Stimulated activated CD4-positive, alpha-beta T cell treated with anti-CD3 and anti-CD28 coated beads, TNF-alpha, amount 100 ng/mL, for 48 hours (primary cell): Measurements from ENCODE around the gene DOP1B.
"Not testable (repeated sequence)": the region's sequence is repeated elsewhere in the genome, so short reads cannot be mapped to it uniquely, and the experiment has no call there.

ENCODE experiments used
- DNase-seq, 3 donors: peaks; one replicate each; pipeline ENCODE4 v3.0.0-alpha.2; 2020; ENCODE audit warnings: low read depth in 3 of 3

DOP1B gene, protein sequence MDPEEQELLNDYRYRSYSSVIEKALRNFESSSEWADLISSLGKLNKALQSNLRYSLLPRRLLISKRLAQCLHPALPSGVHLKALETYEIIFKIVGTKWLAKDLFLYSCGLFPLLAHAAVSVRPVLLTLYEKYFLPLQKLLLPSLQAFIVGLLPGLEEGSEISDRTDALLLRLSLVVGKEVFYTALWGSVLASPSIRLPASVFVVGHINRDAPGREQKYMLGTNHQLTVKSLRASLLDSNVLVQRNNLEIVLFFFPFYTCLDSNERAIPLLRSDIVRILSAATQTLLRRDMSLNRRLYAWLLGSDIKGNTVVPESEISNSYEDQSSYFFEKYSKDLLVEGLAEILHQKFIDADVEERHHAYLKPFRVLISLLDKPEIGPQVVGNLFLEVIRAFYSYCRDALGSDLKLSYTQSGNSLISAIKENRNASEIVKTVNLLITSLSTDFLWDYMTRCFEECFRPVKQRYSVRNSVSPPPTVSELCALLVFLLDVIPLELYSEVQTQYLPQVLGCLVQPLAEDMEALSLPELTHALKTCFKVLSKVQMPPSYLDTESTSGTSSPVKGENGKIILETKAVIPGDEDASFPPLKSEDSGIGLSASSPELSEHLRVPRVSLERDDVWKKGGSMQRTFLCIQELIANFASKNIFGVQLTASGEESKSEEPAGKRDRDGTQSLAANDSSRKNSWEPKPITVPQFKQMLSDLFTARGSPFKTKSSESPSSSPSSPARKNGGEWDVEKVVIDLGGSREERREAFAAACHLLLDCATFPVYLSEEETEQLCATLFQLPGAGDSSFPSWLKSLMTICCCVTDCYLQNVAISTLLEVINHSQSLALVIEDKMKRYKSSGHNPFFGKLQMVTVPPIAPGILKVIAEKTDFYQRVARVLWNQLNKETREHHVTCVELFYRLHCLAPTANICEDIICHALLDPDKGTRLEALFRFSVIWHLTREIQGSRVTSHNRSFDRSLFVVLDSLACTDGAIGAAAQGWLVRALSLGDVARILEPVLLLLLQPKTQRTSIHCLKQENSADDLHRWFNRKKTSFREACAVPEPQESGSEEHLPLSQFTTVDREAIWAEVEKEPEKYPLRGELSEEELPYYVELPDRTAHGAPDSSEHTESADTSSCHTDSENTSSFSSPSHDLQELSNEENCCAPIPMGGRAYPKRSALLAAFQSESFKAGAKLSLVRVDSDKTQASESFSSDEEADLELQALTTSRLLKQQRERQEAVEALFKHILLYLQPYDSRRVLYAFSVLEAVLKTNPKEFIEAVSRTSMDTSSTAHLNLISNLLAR (N-terminal part only)

DNA sequence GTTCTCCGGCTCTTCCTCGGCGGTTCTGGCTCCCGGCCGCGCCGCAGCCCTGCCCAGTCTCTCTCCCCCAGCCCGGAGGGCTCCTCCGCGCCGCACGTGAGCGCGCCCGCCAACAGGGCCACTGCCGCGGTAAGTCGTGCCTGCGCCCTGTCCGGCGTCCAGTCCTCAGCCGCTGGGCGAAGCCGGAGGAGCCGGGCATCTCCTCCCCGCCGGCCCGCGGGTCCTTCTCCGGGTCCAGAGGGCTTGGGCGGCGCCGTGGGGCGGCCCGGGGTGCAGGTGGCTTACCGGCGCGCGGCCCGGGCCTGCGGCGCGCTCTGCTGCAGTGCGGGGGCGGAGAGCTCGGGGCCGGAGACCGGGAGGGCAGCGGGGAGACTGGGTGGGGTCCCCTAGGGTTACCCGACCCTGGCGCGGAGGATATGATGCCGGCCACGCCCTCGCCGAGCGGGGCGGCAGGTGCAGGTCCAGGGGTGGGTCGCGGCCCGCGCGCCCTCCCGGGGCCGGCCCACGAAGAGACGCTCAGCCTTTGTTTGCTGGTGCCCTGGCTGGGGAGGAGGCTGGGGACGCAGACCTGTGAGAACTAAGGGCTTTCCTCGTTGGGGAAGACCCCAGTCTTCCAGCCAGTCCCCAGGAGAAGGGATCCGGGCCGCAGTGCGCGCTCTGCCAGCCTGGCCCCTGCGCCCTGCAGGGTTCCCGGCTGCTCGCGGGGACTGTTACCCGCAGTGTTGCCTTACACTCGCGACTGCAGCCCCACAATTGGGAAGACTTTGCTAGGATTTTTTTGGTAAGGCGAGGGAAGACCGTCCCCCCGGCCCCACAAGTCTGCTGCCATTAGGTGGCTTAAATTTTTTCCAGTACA lies at the start of gene DOP1B:
DOP1B (plus strand) TSS at position 10 of the 856 bp plus-strand sequence. CDS start 7,910 bp downstream, outside the sequence.
- peak in 1 of 3 donors; percentile 40 for DNase-seq

DNA sequence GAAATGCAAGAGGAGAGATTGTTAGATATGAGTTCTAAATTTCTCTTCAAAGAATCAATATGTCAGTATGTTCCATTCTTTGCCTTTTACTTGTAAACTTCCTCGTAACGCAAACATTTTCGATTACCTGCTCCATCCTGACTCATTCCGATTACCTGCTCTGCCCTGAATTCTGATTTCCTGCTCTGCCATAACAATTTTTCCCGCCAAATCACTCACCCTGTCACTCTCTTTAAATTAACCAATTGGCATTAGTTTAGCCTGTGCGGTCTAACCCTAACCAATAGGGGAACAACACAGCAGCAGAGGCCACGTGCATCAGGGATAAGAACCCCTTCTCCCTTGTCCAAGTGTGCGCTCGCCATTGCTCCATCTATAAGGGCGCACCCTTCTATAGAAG lies 46.8 kb upstream of the DOP1B start:
- DNase-seq = no peak

DNA sequence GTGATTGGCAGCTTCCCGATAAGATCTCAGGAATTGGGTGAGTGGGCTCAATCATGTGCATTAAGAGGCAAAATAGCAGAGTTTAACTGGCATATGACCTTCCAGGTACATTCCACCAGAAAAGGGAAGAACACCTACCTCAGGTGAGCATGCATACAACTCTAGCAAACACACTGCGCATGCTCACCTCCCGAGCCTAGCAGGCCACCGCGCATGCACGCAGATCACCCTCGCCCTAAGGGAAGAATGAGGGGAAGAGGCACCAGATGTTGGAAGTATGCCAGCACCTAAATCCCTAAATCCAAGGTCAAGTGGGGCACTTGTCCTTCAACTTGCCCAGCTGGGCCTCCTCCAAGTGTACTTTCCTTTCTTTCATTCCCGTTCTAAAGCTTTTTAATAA lies 45.4 kb upstream of the DOP1B start:
- DNase-seq = no peak

DNA sequence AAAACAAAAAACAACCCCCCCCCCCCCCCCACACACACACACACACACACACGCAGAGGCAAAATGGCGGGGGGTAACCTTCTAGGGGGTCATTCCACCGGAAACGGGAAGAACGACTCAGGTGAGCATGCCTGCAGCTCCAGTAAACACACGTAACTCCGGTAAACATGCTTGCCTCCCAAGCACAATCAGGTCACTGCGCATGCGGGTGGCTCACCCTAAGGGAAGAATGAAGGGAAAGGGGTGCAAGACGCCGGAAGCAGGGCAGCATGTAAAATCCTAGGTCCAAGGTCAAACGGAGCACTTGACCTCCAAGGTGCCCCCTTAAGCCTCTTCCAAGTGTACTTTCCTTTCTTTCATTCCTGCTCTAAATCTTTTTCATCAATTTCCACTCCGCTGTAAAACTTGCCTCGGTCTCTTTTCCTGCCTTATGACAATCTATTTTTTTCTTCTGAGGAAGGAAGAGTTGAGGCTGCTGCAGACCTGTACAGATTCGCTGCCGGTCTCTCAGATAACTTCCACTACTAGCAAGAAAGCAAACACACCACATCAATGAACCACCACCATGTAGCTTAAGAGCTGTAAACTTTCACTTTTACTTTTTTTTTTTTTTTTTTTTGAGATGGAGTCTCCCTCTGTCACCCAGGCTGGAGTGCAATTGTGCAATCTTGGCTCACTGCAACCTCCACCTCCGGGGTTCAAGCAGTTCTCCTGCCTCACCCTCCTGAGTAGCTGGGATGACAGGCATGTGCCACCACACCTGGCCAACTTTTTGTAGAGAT lies 42.8 kb upstream of the DOP1B start:
- no peak for DNase-seq

DNA sequence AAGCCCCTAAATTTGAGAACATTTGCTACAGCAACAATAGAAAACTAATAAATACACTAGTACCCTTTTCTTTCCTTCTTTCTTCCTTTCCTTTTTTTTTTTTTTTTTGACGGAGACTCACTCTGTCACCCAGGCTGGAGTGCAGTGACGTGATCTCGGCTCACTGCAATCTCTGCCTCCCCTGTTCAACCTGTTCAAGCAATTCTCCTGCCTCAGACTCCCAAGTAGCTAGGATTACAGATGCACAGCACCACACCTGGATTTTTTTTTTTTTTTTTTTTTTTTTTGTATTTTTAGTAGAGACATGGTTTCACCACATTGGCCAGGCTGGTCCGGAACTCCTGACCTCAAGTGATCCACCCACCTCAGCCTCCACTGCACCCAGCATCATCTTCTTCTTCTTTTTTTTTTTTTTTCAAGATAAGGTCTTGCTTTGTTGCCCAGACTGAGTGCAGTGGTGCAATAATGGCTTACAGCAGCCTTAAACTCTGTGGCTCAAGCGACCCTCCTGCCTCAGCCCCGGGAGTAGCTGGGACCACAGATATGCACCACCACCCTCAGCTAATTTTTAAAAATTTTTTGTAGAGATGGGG lies 41.4 kb upstream of the DOP1B start:
- DNase-seq = no peak

DNA sequence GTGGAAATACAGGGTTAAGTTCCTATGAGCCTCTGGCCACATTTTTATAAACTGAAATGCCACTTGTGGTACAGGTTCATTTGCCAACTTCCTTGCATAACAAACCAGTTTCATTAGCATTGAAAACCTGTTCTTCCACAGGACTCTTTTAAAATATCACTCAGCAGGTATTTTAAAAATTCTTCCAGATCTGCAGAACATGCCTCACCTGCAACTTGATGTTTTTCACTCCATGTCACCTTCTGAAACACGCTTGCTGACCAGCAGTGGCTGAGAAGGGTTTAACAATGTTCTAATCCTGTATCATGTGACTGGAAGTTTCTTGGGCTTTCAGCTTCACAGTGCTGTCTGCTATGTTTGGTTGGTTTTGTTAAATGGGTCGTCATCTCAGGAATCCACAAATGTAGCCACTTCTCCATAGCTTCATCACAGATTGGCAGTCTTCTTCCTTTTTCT lies 39.3 kb upstream of the DOP1B start:
- no peak for DNase-seq

DNA sequence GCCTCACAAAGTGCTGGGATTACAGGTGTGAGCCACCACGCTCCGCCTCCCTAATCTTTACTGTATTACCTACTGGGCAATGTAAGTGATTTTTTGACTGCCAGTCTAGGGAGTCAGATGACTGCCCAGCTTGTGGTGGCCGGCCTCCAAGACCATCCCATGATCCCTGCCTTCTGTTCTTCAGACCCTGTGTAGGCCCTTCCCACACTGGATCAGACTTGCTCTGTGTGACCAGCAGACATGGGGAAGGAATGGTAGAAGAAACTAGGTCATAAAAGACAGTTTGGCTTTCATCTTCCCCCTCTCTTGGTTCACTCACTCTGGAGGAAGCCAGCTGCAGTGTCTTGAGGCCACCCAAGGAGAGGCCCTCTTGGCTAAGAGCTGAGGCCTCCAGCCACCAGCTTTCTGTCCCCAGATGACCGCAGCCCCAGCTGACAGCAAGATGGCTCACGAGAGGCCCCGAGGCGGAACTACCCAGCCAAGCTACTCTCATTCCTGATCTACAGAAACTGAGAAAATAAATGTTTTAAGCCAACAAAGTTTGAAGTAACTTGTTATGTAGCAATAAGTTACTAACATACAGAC lies 36.2 kb upstream of the DOP1B start:
- DNase-seq = no peak

DNA sequence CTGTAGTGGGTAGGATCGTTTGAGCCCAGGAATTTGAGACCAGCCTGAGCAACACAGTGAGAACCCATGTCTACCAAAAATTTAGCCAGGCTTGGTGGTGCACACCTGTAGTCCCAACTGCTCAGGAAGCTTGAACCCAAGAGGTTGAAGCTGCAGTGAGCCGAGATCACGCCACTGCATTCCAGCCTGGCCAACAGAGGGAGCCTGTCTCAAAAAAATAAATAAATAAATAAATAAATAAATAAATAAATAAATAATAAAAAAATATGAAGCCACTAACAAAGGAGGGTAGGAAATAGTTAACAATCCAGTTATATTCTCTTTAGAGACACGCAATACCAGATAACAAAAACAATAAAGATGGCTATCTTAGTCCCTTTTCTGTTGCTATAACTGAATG lies 33.6 kb upstream of the DOP1B start:
- no peak for DNase-seq

DNA sequence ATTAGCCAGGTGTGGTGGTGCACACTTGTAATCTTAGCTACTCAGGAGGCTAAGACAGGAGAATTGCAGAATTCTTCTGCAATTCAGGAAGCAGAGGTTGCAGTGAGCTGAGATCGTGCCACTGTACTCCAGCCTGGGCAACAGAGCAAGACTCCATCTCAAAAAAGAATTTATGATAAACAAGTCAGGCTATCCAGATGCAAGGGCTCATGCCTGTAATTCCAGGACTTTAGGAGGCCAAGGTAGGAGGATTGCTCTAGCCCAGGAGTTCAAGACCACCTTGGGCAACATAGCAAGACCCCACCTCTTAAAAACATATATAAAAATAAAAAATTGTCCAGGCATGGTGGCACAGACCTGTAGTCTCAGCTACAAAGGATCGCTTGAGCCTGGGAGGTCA lies 32.2 kb upstream of the DOP1B start:
- DNase-seq = no peak

DNA sequence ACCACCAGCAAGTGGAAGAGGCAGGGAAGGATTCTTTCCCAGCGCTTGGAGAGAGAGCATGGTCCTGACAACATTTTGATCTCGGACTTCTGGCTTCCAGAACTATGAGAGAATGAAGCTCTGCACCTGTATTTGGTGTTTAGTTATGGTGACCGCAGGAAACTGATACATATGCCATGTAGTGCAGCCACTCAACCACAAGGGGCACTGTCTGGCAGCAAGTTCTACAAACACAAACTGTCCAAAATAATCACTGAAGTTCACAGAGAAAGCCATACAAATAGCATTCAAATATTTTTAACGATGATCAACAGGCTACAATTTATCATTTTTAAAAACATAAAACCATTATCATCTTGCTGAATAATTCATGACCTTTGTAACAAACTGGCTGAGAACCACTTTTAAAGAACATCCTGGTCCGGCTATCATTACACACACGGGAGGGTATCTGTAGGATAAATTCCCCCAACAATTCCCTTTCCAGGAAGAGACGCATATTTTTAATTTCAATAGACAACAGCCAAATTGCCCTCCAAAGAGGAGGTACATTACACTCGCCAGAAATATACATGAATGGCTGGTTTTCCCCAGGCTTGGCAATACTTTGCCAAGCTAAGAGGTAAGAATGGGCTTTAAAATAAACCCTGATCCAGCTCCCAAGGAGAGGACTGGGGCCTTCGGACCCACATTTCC lies 31.0 kb upstream of the DOP1B start:
- DNase-seq = peak in 1 of 3 donors; percentile 31

DNA sequence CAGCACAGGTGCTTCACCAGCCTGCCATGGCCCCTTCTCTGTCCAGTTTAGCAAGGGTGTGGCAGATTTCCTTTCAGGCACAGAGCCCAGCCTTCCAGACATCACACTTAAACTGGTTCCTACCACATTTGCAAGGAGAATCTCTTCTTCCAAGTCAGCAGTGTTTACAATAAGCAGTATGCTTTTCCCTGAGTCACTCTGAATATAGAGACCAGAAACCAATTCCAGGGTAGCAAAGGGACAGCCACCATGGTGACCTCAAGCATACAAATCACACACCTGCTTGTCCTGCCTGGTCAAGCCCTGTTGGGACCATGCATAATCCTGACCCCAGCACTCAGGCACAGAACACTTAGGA lies 30.4 kb upstream of the DOP1B start:
- DNase-seq = no peak

DNA sequence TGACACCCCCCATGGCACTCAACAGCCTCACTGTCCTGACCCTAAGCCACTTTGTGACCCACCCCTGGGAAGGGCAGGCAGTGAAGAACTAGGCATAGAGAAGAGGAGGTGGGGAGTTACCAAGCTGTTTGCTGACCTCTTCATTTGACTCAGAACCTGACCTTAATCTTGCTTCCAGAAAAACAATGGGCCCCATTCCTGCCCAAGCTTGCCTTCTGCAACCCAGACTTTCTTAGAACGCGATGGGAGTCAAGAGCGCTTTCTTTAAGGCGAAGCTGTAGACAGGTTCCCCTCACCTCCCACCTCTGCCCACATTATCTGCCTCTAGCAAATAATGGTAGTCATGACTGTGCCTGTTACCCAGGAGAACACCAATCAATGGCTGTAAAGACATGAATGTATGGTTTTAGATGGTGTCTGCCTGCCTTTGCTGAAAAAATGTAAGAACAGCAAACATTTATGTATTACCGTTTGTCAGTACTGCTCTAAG lies 30.0 kb upstream of the DOP1B start:
- DNase-seq = no peak

DNA sequence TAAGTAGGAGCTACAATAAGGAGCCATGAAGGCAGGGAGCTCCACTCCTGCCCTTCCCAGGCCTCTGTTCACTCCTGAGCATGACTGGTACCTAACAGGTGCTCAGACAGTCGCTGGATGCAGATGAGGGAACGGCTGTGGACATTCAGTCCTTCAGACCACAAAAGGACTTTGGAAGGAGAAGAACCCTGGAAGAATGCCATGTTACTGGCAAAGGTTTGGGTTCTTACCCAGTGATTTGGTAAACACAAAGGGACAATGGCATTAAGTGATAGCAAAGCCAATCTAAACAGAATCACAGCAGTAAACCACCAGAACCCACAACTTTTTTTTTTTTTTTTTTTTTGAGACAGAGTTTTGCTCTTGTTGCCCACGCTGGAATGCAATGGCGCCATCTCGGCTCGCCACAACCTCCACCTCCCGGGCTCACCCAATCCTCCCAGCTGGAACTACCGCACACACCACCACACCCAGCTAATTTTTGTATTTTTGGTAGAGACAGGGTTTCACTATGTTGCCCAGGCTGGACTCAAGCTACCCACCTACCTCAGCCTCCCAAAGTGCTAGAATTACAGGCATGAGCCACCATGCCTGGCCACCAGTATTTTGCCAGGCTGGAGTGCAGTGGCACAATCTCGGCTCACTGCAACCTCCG lies 29.2 kb upstream of the DOP1B start:
- DNase-seq = no peak

DNA sequence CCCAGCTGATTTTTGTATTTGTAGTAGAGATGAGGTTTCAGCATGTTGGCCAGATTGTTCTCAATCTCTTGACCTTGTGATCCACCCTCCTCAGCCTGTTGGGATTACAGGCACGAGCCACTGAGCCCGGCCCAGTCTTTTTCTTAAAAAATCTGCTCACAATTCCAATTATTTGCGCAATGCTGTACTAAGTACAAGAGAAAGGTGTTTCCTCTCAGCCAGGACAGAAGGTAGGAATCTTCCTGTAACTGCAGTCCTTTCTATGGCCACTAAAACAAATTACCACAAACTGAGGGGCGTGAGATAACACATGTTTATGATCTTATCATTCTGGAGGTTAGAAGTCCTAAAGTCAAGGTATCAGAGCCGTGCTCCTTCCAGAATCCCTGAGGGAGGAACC lies 28.6 kb upstream of the DOP1B start:
- DNase-seq = no peak

DNA sequence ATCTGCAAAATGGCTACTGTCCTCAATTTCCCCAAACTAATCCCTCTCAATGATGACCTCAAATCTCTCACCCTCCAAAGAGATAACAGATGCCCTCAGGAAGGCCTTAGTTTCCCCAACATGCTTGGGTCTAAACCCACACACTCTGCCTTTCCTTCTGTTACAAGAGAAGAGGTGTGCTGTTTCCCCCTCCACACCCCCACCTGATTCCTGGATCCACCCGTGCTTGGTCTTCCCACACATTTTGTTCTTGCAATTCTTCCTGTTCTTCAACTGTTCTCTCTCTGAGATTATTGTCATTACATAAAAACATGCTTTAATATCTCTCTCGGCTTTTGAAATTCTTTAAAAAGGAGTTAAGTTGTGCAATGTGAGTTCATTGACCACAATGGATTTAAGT lies 27.4 kb upstream of the DOP1B start:
- DNase-seq = no peak

DNA sequence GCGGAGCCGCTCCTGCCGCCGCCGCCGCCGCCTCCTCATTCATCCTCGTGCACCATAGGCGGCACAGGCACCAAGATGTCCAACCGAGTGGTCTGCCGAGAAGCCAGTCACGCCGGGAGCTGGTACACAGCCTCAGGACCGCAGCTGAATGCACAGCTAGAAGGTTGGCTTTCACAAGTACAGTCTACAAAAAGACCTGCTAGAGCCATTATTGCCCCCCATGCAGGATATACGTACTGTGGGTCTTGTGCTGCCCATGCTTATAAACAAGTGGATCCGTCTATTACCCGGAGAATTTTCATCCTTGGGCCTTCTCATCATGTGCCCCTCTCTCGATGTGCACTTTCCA lies 26.2 kb upstream of the DOP1B start:
- DNase-seq = not testable (repeated sequence)

DNA sequence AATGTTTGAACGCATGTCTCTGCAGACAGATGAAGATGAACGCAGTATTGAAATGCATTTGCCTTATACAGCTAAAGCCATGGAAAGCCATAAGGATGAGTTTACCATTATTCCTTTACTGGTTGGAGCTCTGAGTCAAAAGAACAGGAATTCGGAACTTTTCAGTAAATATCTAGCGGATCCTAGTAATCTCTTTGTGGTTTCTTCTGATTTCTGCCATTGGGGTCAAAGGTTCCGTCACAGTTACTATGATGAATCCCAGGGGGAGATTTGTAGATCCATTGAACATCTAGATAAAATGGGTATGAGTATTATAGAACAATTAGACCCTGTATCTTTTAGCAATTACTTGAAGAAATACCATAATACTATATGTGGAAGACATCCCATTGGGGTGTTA lies 25.8 kb upstream of the DOP1B start:
- DNase-seq = not testable (repeated sequence)

DNA sequence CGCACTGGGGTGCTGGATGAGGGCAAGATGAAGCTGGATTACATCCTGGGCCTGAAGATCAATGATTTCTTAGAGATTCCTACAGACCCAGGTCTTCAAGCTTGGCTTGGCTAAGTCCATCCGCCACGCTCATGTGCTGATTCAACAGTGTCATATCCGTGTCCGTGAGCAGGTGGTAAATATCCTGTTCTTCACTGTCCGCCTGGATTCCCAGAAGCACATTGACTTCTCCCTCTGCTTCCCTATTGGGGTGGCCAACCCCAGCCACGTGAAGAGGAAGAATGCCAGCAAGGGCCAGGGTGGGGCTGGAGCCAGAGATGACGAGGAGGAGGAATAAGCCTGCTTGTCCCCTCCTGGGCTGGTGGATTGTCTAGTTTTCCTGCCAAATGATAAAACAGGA lies 23.9 kb upstream of the DOP1B start:
- no peak for DNase-seq
